Gastroesophageal sphincter (tissue), 4 donors: Measurements from ENCODE around the gene PLOD3. TPM values are rescaled to one million over a fixed set of nuclear protein-coding genes. Genes with fewer than 3 reads are reported as not detected.

Experiments
- ATAC-seq: fragments of 150-250 bp; one replicate; pipeline ENCODE4 v1.9.1; 2016; ENCODE audit warnings: mild to moderate bottlenecking, moderate library complexity
- H3K27ac ChIP-seq, 4 donors: fragments of 200-600 bp; sonication (generic) in 3 of 4; 1 replicate in 3 of 4; 2 replicates in 1 of 4; pipeline ENCODE4 v1.5.1; 2016 to 2019
- H3K27me3 ChIP-seq: fragments of 200-600 bp; sonication (generic); one replicate; pipeline ENCODE4 v1.5.1; 2019
- H3K36me3 ChIP-seq, 2 donors: fragments of 200-600 bp; sonication (generic); one replicate each; pipeline ENCODE4 v1.5.1; 2019; ENCODE audit warnings: control low read depth in 1 of 2
- H3K4me1 ChIP-seq, 3 donors: fragments of 200-600 bp; sonication (generic); 1 replicate in 2 of 3; 2 replicates in 1 of 3; pipeline ENCODE4 v1.5.1; 2016 to 2019; ENCODE audit warnings: control low read depth in 2 of 3
- H3K4me3 ChIP-seq, 2 donors: fragments of 200-600 bp; sonication (generic); one replicate each; pipeline ENCODE4 v1.5.1; 2019; ENCODE audit warnings: mild to moderate bottlenecking in 1 of 2, moderate library complexity in 1 of 2
- H3K9me3 ChIP-seq, 3 donors: fragments of 200-600 bp; sonication (generic); one replicate each; pipeline ENCODE4 v1.5.1; 2017 to 2019; ENCODE audit warnings: control low read depth in 2 of 3
- EP300 ChIP-seq: sonication (generic); formaldehyde crosslinking; IDR thresholded peaks from one replicate; pipeline ENCODE4 v1.6.1; 2017; ENCODE audit warnings: antibody characterized with exemption, mild to moderate bottlenecking
- POLR2A ChIP-seq, 2 donors: fragments of 450-650 bp; IDR thresholded peaks; one replicate each; pipeline ENCODE4 v1.6.1; 2017; ENCODE audit warnings: antibody characterized with exemption in 2 of 2, mild to moderate bottlenecking in 2 of 2, moderate library complexity in 1 of 2
- POLR2AphosphoS5 ChIP-seq: sonication (generic); formaldehyde crosslinking; IDR thresholded peaks from one replicate; pipeline ENCODE4 v1.6.1; 2017; ENCODE audit warnings: antibody characterized with exemption
- WGBS, 2 donors: methylation state at CpG; one replicate each; pipeline ENCODE4 v1.1.5; 2018; ENCODE audit warnings: low coverage in 1 of 2; 5-methylcytosine and 5-hydroxymethylcytosine counted together
- total RNA-seq, 4 donors: library from RNA; depleted of rRNA; stranded (reverse); fragments of >200 nt; gene quantifications; one replicate each; pipeline ENCODE4 v1.1.0, GENCODE V29; 2016
- TF ChIP-seq, protein P1 (sequence below), 4 experiments: fragments of 200-600 bp in 2 of 4; fragments of 450-650 bp in 2 of 4; sonication (generic) in 1 of 4; IDR thresholded peaks; one replicate each; pipeline ENCODE4 v1.5.1; 2017 to 2019; ENCODE audit warnings: antibody characterized with exemption in 4 of 4, mild to moderate bottlenecking in 2 of 4, moderate library complexity in 2 of 4

The PLOD3 gene
- total RNA-seq, 4 donors from 2014 or later = 35.0 to 51.3 (median 43.6) TPM

DNA sequence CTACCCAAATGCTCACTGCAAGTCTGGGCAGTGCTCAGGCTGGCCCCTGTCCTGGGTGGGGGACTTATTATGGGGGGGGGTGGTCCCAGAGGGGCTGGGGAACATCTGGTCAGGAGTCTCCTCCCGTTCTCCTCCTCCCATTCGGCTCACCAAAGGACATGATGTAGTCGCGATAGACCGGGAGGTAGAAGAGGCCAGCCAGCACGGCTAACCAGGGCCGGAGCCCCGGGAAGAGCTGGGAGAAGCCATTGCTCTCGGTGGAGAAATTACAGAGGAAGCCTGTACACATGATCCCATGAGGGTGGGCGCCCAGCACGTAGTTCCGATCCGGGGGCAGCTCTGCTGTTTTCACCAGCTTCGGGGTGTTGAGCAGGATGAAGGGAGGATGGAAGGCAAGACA, 18.9 kb downstream of the PLOD3 start:
- Histone ChIP-seq H3K36me3 (no peaks in the 10 kb centered on the region), H3K27me3 (peaks cover 97% of the 10 kb centered on the region), H3K27ac (no peak overlapping the region), H3K9me3 (no peaks in the 10 kb centered on the region), H3K4me3 (no peak overlapping the region), H3K4me1 (peaks cover 0 to 11% (median 8%) of the 10 kb centered on the region in 3 donors)
- TF ChIP-seq, protein P1, sequence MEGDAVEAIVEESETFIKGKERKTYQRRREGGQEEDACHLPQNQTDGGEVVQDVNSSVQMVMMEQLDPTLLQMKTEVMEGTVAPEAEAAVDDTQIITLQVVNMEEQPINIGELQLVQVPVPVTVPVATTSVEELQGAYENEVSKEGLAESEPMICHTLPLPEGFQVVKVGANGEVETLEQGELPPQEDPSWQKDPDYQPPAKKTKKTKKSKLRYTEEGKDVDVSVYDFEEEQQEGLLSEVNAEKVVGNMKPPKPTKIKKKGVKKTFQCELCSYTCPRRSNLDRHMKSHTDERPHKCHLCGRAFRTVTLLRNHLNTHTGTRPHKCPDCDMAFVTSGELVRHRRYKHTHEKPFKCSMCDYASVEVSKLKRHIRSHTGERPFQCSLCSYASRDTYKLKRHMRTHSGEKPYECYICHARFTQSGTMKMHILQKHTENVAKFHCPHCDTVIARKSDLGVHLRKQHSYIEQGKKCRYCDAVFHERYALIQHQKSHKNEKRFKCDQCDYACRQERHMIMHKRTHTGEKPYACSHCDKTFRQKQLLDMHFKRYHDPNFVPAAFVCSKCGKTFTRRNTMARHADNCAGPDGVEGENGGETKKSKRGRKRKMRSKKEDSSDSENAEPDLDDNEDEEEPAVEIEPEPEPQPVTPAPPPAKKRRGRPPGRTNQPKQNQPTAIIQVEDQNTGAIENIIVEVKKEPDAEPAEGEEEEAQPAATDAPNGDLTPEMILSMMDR (IDR thresholded peaks at IDR 0.05) = no peak
- TF ChIP-seq EP300 (no peak), POLR2A (IDR thresholded peaks at IDR 0.05) (no peak), POLR2AphosphoS5 (no peak)
- ATAC-seq = no peak
- 77 to 79% methylated on average over 4 to 5 of the region's 14 CpGs for WGBS, 2 donors

DNA sequence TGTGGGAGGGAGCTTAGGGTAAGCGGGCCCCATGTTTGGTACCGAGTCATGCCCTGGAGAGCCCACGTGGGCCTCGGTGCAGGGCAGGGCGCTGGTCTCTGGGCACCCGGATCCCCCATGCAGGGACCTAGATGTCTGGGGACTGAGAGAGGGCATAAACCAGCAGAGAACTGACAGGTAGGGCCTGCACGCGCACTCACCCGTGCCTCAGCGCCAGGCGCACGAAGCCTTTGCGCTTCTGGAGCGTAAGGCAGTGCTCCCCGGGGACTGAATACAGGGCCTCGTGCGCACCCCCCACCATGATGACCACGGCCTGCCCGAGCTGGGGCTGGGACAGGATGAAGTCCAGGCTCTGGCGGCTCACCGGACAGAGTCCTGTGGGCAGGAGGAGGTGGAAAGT, 19.4 kb downstream of the PLOD3 start:
- ATAC-seq = no peak
- Histone ChIP-seq H3K9me3 (no peaks in the 10 kb centered on the region), H3K27me3 (peaks cover 97% of the 10 kb centered on the region), H3K27ac (no peak overlapping the region), H3K36me3 (no peaks in the 10 kb centered on the region), H3K4me1 (peaks cover 0 to 11% (median 8%) of the 10 kb centered on the region in 3 donors), H3K4me3 (no peak overlapping the region)
- no CpG with 5 or more reads among the region's 21 CpGs for WGBS, 2 donors
- TF ChIP-seq EP300 = no peak
- TF ChIP-seq POLR2AphosphoS5 = no peak
- no peak for TF ChIP-seq POLR2A (IDR thresholded peaks at IDR 0.05)
- TF ChIP-seq, protein P1 (IDR thresholded peaks at IDR 0.05) = no peak

DNA sequence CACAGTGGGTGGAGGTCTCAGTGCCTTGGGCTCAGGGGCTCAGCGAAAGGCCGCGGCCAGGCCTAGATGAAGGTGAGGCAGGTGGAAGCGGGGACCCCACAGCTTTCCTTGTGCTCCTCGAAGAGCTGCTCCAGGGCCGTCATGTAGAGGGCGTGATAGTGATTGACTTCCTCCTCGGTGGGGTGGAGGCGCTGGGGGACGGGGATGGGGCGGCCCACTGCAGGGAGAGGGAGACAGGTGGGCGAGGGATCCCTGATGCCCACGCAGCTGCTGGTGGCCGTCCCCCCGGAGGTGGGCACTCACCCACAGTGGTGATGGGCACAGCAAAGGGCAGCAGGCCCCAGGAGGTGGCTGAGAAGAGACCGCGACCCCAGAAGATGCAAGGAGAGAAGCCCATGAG, 21.5 kb downstream of the PLOD3 start:
- no peak overlapping the region for H3K27ac ChIP-seq
- H3K4me1 ChIP-seq = peaks cover 0 to 6% (median 0%) of the 10 kb centered on the region in 3 donors
- H3K9me3 ChIP-seq = no peaks in the 10 kb centered on the region
- no peak overlapping the region for H3K4me3 ChIP-seq
- TF ChIP-seq POLR2AphosphoS5 (no peak), POLR2A (IDR thresholded peaks at IDR 0.05) (no peak), EP300 (no peak)
- TF ChIP-seq, protein P1 (IDR thresholded peaks at IDR 0.05) = no peak
- ATAC-seq = no peak
- no peaks in the 10 kb centered on the region for H3K36me3 ChIP-seq
- WGBS, 2 donors = no CpG with 5 or more reads among the region's 17 CpGs
- H3K27me3 ChIP-seq = peaks cover 76% of the 10 kb centered on the region

GRCh38 chr7:101189109-101189508, 28.3 kb downstream of the PLOD3 start:
- H3K4me3 ChIP-seq = no peak overlapping the region
- peaks cover 0 to 6% (median 0%) of the 10 kb centered on the region in 3 donors for H3K4me1 ChIP-seq
- H3K36me3 ChIP-seq = no peaks in the 10 kb centered on the region
- peaks cover 52% of the 10 kb centered on the region for H3K27me3 ChIP-seq
- WGBS, 2 donors = 0 to 77% methylated on average over 1 to 8 of the region's 8 CpGs
- ATAC-seq = no peak
- no peak overlapping the region for H3K27ac ChIP-seq
- H3K9me3 ChIP-seq = no peaks in the 10 kb centered on the region
- TF ChIP-seq, protein P1 (IDR thresholded peaks at IDR 0.05) = no peak
- TF ChIP-seq POLR2A (IDR thresholded peaks at IDR 0.05) (no peak), EP300 (no peak), POLR2AphosphoS5 (no peak)

DNA sequence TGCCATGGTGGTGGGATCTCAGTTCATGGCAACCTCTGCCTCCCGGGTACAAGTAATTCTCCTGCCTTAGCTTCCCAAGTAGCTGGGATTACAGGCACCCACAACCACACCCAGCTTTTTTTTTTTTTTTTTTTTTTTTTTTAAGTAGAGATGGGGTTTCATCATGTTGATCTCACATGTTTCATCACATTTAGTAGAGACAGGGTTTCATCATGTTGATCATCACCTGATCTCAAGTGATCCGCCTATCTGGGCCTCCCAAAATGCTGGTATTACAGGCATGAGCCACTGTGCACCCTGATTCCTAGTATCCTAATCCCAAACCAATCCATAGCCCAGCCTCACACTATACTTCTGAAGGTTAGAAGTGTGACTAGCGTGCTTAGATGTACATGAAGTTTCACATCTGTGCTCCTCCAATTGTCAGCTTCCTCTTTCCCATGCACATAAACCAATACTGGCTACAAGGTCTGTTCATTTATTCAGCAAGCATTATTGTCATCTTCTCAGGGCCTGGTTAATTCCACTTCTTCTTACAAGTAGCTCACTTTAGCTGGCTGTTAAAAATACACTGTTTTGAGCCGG, 30.4 kb downstream of the PLOD3 start:
- Histone ChIP-seq H3K4me1 (no peaks in the 10 kb centered on the region), H3K27ac (no peak overlapping the region), H3K4me3 (no peak overlapping the region), H3K36me3 (no peaks in the 10 kb centered on the region), H3K27me3 (peaks cover 62% of the 10 kb centered on the region), H3K9me3 (no peaks in the 10 kb centered on the region)
- 89 to 90% methylated on average over 2 to 4 of the region's 4 CpGs for WGBS, 2 donors
- ATAC-seq = no peak
- TF ChIP-seq EP300 = no peak
- TF ChIP-seq, protein P1 (IDR thresholded peaks at IDR 0.05) = no peak
- no peak for TF ChIP-seq POLR2A (IDR thresholded peaks at IDR 0.05)
- no peak for TF ChIP-seq POLR2AphosphoS5
